Measurements from ENCODE around the gene SCD. TPM values are rescaled to one million over a fixed set of nuclear protein-coding genes. Genes with fewer than 3 reads are reported as not detected.

SCD gene
- polyA plus RNA-seq, 4 donors, result 36.9 to 53.9 (median 45.5) TPM

GRCh38 chr10:100339236-100339635 lies 7.8 kb upstream of the SCD start:
- no peak for DNase-seq (ENCODE audit: low read depth in 4 of 4, low spot score in 3 of 4)

- no peak for DNase-seq (ENCODE audit: low read depth in 4 of 4, low spot score in 3 of 4)
Measured at GRCh38 chr10:100340948-100341847, 5.8 kb upstream of the SCD start.

- no peak for DNase-seq (ENCODE audit: low read depth in 4 of 4, low spot score in 3 of 4)
Measured at GRCh38 chr10:100341953-100342626, 4.9 kb upstream of the SCD start.

- no peak for DNase-seq (ENCODE audit: low read depth in 4 of 4, low spot score in 3 of 4)
Measured at GRCh38 chr10:100342627-100342972, 4.4 kb upstream of the SCD start.

- no peak for DNase-seq (ENCODE audit: low read depth in 4 of 4, low spot score in 3 of 4)
Measured at GRCh38 chr10:100344241-100344788, 2.7 kb upstream of the SCD start.

GRCh38 chr10:100345570-100346330 lies 1.3 kb upstream of the SCD start:
- DNase-seq (ENCODE audit: low read depth in 4 of 4, low spot score in 3 of 4), result no peak

GRCh38 chr10:100346351-100346764 lies 675 bp upstream of the SCD start:
- no peak for DNase-seq (ENCODE audit: low read depth in 4 of 4, low spot score in 3 of 4)

- DNase-seq (ENCODE audit: low read depth in 4 of 4, low spot score in 3 of 4), result no peak
Measured at GRCh38 chr10:100347568-100348195, 649 bp downstream of the SCD start.

GRCh38 chr10:100348389-100348927 lies 1.4 kb downstream of the SCD start:
- no peak for DNase-seq (ENCODE audit: low read depth in 4 of 4, low spot score in 3 of 4)

- no peak for DNase-seq (ENCODE audit: low read depth in 4 of 4, low spot score in 3 of 4)
Measured at GRCh38 chr10:100349087-100349486, 2.1 kb downstream of the SCD start.

- no peak for DNase-seq (ENCODE audit: low read depth in 4 of 4, low spot score in 3 of 4)
Measured at GRCh38 chr10:100349672-100350071, 2.6 kb downstream of the SCD start.

GRCh38 chr10:100350914-100351485 lies 4.0 kb downstream of the SCD start:
- no peak for DNase-seq (ENCODE audit: low read depth in 4 of 4, low spot score in 3 of 4)

- DNase-seq (ENCODE audit: low read depth in 4 of 4, low spot score in 3 of 4), result no peak
Measured at GRCh38 chr10:100353770-100354485, 6.9 kb downstream of the SCD start.

- no peak for DNase-seq (ENCODE audit: low read depth in 4 of 4, low spot score in 3 of 4)
Measured at GRCh38 chr10:100355086-100355485, 8.1 kb downstream of the SCD start.

GRCh38 chr10:100356067-100357017 lies 9.3 kb downstream of the SCD start:
- DNase-seq (ENCODE audit: low read depth in 4 of 4, low spot score in 3 of 4), result no peak

GRCh38 chr10:100357059-100357858 lies 10.2 kb downstream of the SCD start:
- DNase-seq (ENCODE audit: low read depth in 4 of 4, low spot score in 3 of 4), result no peak

- no peak for DNase-seq (ENCODE audit: low read depth in 4 of 4, low spot score in 3 of 4)
Measured at GRCh38 chr10:100359030-100359432, 12.0 kb downstream of the SCD start.

Data from left renal pelvis (tissue), 4 donors.